Loucy (cell line): ENCODE data around the gene PPCS.

Source experiments
- H2AFZ ChIP-seq: fragments of 200-600 bp; sonication (generic); 2 replicates; pipeline ENCODE4 v1.6.0; 2016; ENCODE audit warnings: antibody characterized with exemption, mild to moderate bottlenecking, low read length, moderate library complexity
- H3F3A ChIP-seq: fragments of 200-600 bp; 2 replicates; pipeline ENCODE4 v1.6.0; 2016; ENCODE audit warnings: antibody characterized with exemption, low read depth, mild to moderate bottlenecking
- H3K27me3 ChIP-seq: fragments of 200-600 bp; sonication (generic); 2 replicates; pipeline ENCODE4 v1.6.1; 2014; ENCODE audit warnings: low read length, mild to moderate bottlenecking; ENCODE audit not compliant: insufficient read depth, poor library complexity, severe bottlenecking
- H3K36me3 ChIP-seq: fragments of 200-600 bp; sonication (generic); 2 replicates; pipeline ENCODE4 v1.6.1; 2016; ENCODE audit warnings: low read length; ENCODE audit not compliant: insufficient read depth
- H3K4me1 ChIP-seq: fragments of 200-600 bp; sonication (generic); 2 replicates; pipeline ENCODE4 v1.5.1; 2014; ENCODE audit warnings: low read length, mild to moderate bottlenecking; ENCODE audit not compliant: insufficient read depth, poor library complexity, severe bottlenecking
- H3K4me2 ChIP-seq: fragments of 200-600 bp; sonication (generic); 2 replicates; pipeline ENCODE4 v1.6.0; 2014; ENCODE audit warnings: antibody characterized with exemption, low read length, low read depth, mild to moderate bottlenecking; ENCODE audit not compliant: poor library complexity, severe bottlenecking
- H3K4me3 ChIP-seq: fragments of 200-600 bp; sonication (generic); 2 replicates; pipeline ENCODE4 v1.5.1; 2014; ENCODE audit warnings: low read length, mild to moderate bottlenecking, mixed read lengths; ENCODE audit not compliant: poor library complexity, severe bottlenecking
- H3K79me2 ChIP-seq: fragments of 200-600 bp; sonication (generic); 2 replicates; pipeline ENCODE4 v1.6.1; 2014; ENCODE audit warnings: low read length; ENCODE audit not compliant: insufficient read depth
- H3K9ac ChIP-seq: fragments of 200-600 bp; sonication (generic); 2 replicates; pipeline ENCODE4 v1.6.0; 2014; ENCODE audit warnings: mild to moderate bottlenecking, low read depth, low read length, moderate library complexity; ENCODE audit not compliant: poor library complexity, severe bottlenecking
- H3K9me2 ChIP-seq: fragments of 200-600 bp; sonication (generic); replicated peaks from 2 replicates; pipeline ENCODE4 v1.6.1; 2016; ENCODE audit warnings: low read depth, low read length, mixed read lengths
- H3K9me3 ChIP-seq: fragments of 200-600 bp; sonication (generic); 2 replicates; pipeline ENCODE4 v1.6.1; 2014; ENCODE audit warnings: mild to moderate bottlenecking, antibody characterized with exemption, low read length, low read depth; ENCODE audit not compliant: insufficient read depth
- H4K20me1 ChIP-seq: fragments of 200-600 bp; sonication (generic); 2 replicates; pipeline ENCODE4 v1.6.0; 2014; ENCODE audit warnings: antibody characterized with exemption, low read length, mild to moderate bottlenecking; ENCODE audit not compliant: insufficient read depth, poor library complexity, severe bottlenecking
- EZH2phosphoT487 ChIP-seq: fragments of 200-600 bp; IDR thresholded peaks from 2 replicates; pipeline ENCODE4 v1.6.1; 2018; ENCODE audit warnings: antibody characterized with exemption, mild to moderate bottlenecking, moderate library complexity, borderline replicate concordance
- TF ChIP-seq, protein P1 (sequence below): fragments of 200-600 bp; sonication (generic); conservative IDR thresholded peaks from 2 replicates; pipeline ENCODE4 v1.5.1; 2014; ENCODE audit warnings: mild to moderate bottlenecking, antibody characterized with exemption, low read length

PPCS gene

DNA sequence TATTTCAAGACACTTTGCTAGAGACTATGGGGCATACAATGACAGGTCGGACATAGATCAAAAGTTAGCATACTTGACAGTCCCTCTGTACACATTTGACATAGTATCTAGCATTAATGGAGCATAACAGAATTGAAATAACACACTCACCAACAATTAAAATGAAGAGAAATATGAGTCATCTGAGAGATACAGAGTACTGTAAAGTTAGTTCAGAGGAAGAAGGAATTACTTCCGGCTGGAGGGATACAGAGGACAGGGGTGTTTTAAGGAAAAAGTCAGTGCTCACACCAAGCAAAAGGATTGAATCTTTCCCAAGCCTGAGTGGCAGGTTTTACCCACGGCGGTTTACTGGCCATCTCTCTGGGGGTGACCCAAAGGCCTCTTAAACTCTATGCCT is 3.0 kb upstream of the PPCS start:
- Histone ChIP-seq H3K79me2 (peaks cover 17% of the 10 kb centered on the region), H3K9ac (no peak overlapping the region), H3K36me3 (0 out of 2 replicates have a peak, but pooled peaks cover under 1% of the 10 kb centered on the region), H3K4me2 (no peak overlapping the region), H4K20me1 (peaks cover 6% of the 10 kb centered on the region), H3K4me3 (no peak overlapping the region), H3K9me3 (no peaks in the 10 kb centered on the region), H3F3A (no peaks in the 10 kb centered on the region), H3K4me1 (peaks cover 13% of the 10 kb centered on the region), H2AFZ (no peak overlapping the region), H3K27me3 (no peaks in the 10 kb centered on the region), H3K9me2 (no peaks in the 10 kb centered on the region)
- TF ChIP-seq EZH2phosphoT487: no peak
- TF ChIP-seq, protein P1, sequence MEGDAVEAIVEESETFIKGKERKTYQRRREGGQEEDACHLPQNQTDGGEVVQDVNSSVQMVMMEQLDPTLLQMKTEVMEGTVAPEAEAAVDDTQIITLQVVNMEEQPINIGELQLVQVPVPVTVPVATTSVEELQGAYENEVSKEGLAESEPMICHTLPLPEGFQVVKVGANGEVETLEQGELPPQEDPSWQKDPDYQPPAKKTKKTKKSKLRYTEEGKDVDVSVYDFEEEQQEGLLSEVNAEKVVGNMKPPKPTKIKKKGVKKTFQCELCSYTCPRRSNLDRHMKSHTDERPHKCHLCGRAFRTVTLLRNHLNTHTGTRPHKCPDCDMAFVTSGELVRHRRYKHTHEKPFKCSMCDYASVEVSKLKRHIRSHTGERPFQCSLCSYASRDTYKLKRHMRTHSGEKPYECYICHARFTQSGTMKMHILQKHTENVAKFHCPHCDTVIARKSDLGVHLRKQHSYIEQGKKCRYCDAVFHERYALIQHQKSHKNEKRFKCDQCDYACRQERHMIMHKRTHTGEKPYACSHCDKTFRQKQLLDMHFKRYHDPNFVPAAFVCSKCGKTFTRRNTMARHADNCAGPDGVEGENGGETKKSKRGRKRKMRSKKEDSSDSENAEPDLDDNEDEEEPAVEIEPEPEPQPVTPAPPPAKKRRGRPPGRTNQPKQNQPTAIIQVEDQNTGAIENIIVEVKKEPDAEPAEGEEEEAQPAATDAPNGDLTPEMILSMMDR: no peak

DNA sequence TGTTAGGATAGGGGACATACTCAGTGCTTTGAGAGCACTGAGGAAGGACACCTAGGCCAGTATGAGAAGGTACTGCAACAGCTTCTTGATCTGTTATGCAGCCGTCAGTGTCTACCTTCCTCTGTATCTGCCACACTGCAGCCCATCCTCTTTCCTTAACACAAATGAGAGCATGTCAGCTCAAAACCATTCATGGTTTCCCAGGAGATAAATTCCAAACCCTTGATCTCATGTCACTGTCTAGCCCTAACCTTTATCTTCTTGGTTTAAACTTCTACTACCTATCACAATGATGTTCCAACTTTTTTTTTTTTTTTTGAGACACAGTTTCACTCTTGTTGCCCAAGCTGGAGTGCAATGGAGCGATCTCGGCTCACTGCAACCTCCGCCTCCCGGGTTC is 1.9 kb upstream of the PPCS start:
- Histone ChIP-seq H2AFZ (no peak overlapping the region), H4K20me1 (peaks cover 8% of the 10 kb centered on the region), H3K27me3 (no peaks in the 10 kb centered on the region), H3K79me2 (peaks cover 23% of the 10 kb centered on the region), H3K36me3 (peaks cover 4% of the 10 kb centered on the region; the same call in 1 of the 2 replicates), H3F3A (no peaks in the 10 kb centered on the region), H3K4me3 (no peak overlapping the region), H3K9me3 (no peaks in the 10 kb centered on the region), H3K9ac (no peak overlapping the region), H3K9me2 (no peaks in the 10 kb centered on the region), H3K4me2 (no peak overlapping the region), H3K4me1 (peaks cover 17% of the 10 kb centered on the region)
- TF ChIP-seq, protein P1: no peak
- no peak for TF ChIP-seq EZH2phosphoT487

DNA sequence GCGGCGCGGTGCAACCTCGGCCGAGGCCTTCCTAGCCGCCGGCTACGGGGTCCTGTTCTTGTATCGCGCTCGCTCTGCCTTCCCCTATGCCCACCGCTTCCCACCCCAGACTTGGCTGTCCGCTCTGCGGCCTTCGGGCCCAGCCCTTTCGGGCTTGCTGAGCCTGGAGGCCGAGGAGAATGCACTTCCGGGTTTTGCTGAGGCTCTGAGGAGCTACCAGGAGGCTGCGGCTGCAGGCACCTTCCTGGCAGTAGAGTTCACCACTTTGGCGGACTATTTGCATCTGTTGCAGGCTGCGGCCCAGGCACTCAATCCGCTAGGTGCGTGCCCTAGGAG is 379 bp downstream of the PPCS start:
- H3F3A ChIP-seq: no peaks in the 10 kb centered on the region
- H3K27me3 ChIP-seq: no peaks in the 10 kb centered on the region
- peaks cover 17% of the 10 kb centered on the region for H3K4me1 ChIP-seq
- peak overlapping the region; percentile 89 for H3K9ac ChIP-seq
- peak overlapping the region; percentile 97 for H3K4me2 ChIP-seq
- H3K4me3 ChIP-seq: peak overlapping the region; percentile 88
- H3K9me3 ChIP-seq: no peaks in the 10 kb centered on the region
- H4K20me1 ChIP-seq: peaks cover 8% of the 10 kb centered on the region
- H3K36me3 ChIP-seq: peaks cover 4% of the 10 kb centered on the region; the same call in 1 of the 2 replicates
- H3K9me2 ChIP-seq: no peaks in the 10 kb centered on the region
- no peak for TF ChIP-seq EZH2phosphoT487
- TF ChIP-seq, protein P1: no peak
- peaks cover 23% of the 10 kb centered on the region for H3K79me2 ChIP-seq
- H2AFZ ChIP-seq: peak overlapping the region; percentile 98
